Skeletal muscle tissue (tissue), 4 donors: ENCODE results near the gene ACAN. TPM values are rescaled to one million over a fixed set of nuclear protein-coding genes. Genes with fewer than 3 reads are reported as not detected.

Source experiments
- H3K27ac ChIP-seq: one replicate; pipeline ENCODE4 v1.7.0; 2013; ENCODE audit warnings: mild to moderate bottlenecking, low read depth, low read length, inconsistent platforms
- H3K27me3 ChIP-seq, 3 donors: one replicate each; pipeline ENCODE4 v1.7.0; 2013; ENCODE audit warnings: low read length in 3 of 3; ENCODE audit not compliant: control insufficient read depth in 3 of 3, insufficient read depth in 3 of 3
- H3K36me3 ChIP-seq, 3 donors: one replicate each; pipeline ENCODE4 v1.7.0; 2013; ENCODE audit warnings: low read length in 3 of 3; ENCODE audit not compliant: control insufficient read depth in 3 of 3, insufficient read depth in 3 of 3
- H3K4me1 ChIP-seq, 3 donors: one replicate each; pipeline ENCODE4 v1.7.0; 2013; ENCODE audit warnings: low read length in 3 of 3, mild to moderate bottlenecking in 3 of 3; ENCODE audit not compliant: control insufficient read depth in 3 of 3, insufficient read depth in 3 of 3
- H3K4me3 ChIP-seq, 3 donors: one replicate each; pipeline ENCODE4 v1.7.0; 2013; ENCODE audit warnings: low read length in 3 of 3
- H3K9ac ChIP-seq, 3 donors: one replicate each; pipeline ENCODE4 v1.7.0; 2013; ENCODE audit warnings: low read length in 3 of 3, mild to moderate bottlenecking in 3 of 3, moderate library complexity in 2 of 3, low read depth in 1 of 3
- H3K9me3 ChIP-seq, 3 donors: one replicate each; pipeline ENCODE4 v1.7.0; 2013; ENCODE audit warnings: low read length in 3 of 3; ENCODE audit not compliant: control insufficient read depth in 3 of 3
- total RNA-seq: library from RNA; depleted of rRNA; stranded (reverse); fragments of >200 nt; gene quantifications from one replicate; pipeline ENCODE4 v1.2.3, GENCODE V29; 2014
- donor health status: Osteomylitis.

The ACAN gene
- total RNA-seq, 1 donor from 2014 or later = 13.6 TPM

- no peak overlapping the region for H3K4me3 ChIP-seq
- H3K27me3 ChIP-seq = peaks cover 0 to 13% (median 4%) of the 10 kb centered on the region in 3 donors
- no peaks in the 10 kb centered on the region for H3K4me1 ChIP-seq
- H3K27ac ChIP-seq = no peak overlapping the region
- no peak overlapping the region for H3K9ac ChIP-seq
- no peaks in the 10 kb centered on the region for H3K9me3 ChIP-seq
- H3K36me3 ChIP-seq = no peaks in the 10 kb centered on the region
These were observed 46.3 kb downstream of the ACAN start for GRCh38 chr15:88849376-88850072.

GRCh38 chr15:88852476-88852875 is 49.2 kb downstream of the ACAN start:
- no peaks in the 10 kb centered on the region for H3K36me3 ChIP-seq
- H3K9ac ChIP-seq = no peak overlapping the region
- no peaks in the 10 kb centered on the region for H3K9me3 ChIP-seq
- no peaks in the 10 kb centered on the region for H3K4me1 ChIP-seq
- no peak overlapping the region for H3K27ac ChIP-seq
- no peak overlapping the region for H3K4me3 ChIP-seq
- peaks cover 0 to 18% (median 10%) of the 10 kb centered on the region in 3 donors for H3K27me3 ChIP-seq

GRCh38 chr15:88858934-88859333 is 55.7 kb downstream of the ACAN start:
- Histone ChIP-seq H3K27ac (no peak overlapping the region), H3K4me1 (no peaks in the 10 kb centered on the region), H3K4me3 (no peak overlapping the region), H3K36me3 (no peaks in the 10 kb centered on the region), H3K9ac (no peak overlapping the region), H3K9me3 (no peaks in the 10 kb centered on the region), H3K27me3 (peaks cover 0 to 13% (median 6%) of the 10 kb centered on the region in 3 donors)

GRCh38 chr15:88859550-88859949 is 56.3 kb downstream of the ACAN start:
- Histone ChIP-seq H3K9me3 (no peaks in the 10 kb centered on the region), H3K27ac (no peak overlapping the region), H3K4me1 (no peaks in the 10 kb centered on the region), H3K9ac (no peak overlapping the region), H3K36me3 (no peaks in the 10 kb centered on the region), H3K27me3 (peaks cover 0 to 11% (median 6%) of the 10 kb centered on the region in 3 donors), H3K4me3 (no peak overlapping the region)

DNA sequence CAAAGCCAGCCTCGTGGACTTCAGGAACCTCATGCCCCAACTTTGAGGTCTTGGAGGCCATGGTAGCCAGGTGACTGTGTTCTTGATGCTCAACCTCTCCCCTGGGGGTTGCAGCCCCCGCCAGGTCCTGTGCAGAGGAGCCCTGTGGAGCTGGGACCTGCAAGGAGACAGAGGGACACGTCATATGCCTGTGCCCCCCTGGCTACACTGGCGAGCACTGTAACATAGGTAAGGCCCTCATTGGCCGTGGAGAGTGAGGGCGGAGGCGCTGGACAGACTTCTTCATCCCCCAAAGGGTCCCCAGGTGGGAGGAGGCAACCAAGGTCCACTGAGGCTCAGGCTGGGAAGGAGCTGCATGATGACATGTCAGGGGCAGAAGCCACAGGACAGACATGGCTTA is 57.0 kb downstream of the ACAN start:
- no peaks in the 10 kb centered on the region for H3K9me3 ChIP-seq
- H3K9ac ChIP-seq = no peak overlapping the region
- H3K27me3 ChIP-seq = peaks cover 0 to 6% (median under 1%) of the 10 kb centered on the region in 3 donors
- H3K36me3 ChIP-seq = no peaks in the 10 kb centered on the region
- H3K27ac ChIP-seq = no peak overlapping the region
- H3K4me1 ChIP-seq = no peaks in the 10 kb centered on the region
- no peak overlapping the region for H3K4me3 ChIP-seq

DNA sequence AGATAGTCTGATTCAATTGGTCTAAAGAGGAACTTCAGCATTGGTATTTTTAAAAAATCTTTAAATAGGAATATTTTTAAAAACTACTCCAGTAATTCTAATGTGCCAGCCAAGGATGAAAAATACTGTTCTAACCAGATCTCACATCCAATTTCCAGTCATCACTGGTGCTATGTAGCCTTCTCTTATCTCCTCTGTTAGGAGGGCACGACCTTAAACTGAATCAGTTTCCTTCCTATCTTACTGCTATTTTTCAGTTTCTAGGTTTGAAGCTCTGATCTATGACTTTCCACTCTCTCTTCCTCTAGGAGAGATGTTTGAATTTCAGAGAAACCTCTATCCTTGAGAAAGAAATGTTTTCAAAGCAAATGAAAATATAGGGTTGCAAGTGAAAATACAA is 60.2 kb downstream of the ACAN start:
- H3K9me3 ChIP-seq = no peaks in the 10 kb centered on the region
- no peaks in the 10 kb centered on the region for H3K36me3 ChIP-seq
- peaks cover 0 to 5% (median 0%) of the 10 kb centered on the region in 3 donors for H3K27me3 ChIP-seq
- no peak overlapping the region for H3K27ac ChIP-seq
- no peaks in the 10 kb centered on the region for H3K4me1 ChIP-seq
- H3K9ac ChIP-seq = no peak overlapping the region
- H3K4me3 ChIP-seq = no peak overlapping the region

DNA sequence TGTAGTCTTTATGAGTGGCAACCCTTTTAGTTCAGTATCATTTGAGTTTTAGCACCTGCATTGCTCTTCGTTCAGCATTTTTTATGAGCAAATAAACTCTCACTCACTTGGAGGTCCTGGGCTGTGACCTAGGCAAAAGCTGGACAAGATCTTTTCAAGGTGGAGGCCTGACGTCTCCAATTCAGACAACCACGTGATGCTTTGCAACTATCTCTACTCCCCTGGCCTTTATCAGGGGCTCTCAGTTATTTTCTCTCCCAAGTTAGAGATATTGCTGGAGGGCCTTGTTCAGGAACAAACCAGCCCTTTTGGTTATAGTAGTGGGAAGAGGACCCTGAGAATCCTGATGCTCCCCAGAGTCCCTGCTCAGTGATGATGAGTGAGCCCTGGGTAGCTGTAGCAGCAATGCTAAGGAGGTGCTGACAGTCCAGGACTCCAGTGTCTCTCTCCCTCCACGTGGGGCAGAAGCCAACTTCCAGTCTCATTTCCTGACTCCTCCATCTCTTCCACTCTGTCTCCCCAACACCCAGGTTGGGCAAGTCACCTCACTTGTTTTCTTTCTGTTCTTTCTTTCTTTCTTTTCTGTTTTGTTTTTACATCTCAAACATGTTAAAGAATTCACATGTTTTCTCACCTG is 61.7 kb downstream of the ACAN start:
- no peaks in the 10 kb centered on the region for H3K9me3 ChIP-seq
- H3K27ac ChIP-seq = no peak overlapping the region
- H3K4me3 ChIP-seq = no peak overlapping the region
- H3K27me3 ChIP-seq = no peaks in the 10 kb centered on the region
- no peak overlapping the region for H3K9ac ChIP-seq
- H3K4me1 ChIP-seq = no peaks in the 10 kb centered on the region
- no peaks in the 10 kb centered on the region for H3K36me3 ChIP-seq

- no peaks in the 10 kb centered on the region for H3K27me3 ChIP-seq
- H3K4me1 ChIP-seq = no peaks in the 10 kb centered on the region
- no peaks in the 10 kb centered on the region for H3K9me3 ChIP-seq
- H3K27ac ChIP-seq = no peak overlapping the region
- H3K9ac ChIP-seq = no peak overlapping the region
- no peak overlapping the region for H3K4me3 ChIP-seq
- H3K36me3 ChIP-seq = no peaks in the 10 kb centered on the region
These were observed 62.4 kb downstream of the ACAN start for GRCh38 chr15:88865498-88866099.

DNA sequence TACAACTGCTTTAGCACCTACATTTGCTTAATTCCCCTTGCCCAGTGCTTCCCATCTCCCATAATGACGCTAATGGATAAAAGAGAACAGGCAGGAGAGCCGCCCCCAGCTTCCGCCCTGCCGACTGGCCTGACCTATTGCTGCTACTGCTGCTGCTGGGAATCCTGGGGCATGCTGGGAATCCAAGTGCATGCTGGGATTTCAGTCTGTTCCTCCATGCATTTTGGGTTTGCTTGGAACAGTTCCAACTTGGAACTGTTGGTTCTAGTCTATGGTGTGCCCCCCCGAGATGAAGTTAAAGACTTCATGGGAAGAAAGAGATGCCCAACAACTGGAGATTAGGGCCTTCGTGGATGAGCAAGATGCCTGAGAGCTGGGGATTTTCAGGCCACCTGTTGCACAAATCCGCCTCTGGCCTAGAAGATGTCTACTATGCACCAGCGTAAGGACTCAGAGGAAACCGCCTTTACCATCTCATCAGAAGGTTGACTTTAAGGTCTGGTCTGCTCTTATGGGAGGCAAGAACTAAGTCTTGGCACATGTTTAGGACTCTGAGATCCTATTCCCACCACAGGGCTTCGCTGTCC is 63.2 kb downstream of the ACAN start:
- no peaks in the 10 kb centered on the region for H3K36me3 ChIP-seq
- no peaks in the 10 kb centered on the region for H3K27me3 ChIP-seq
- H3K4me3 ChIP-seq = no peak overlapping the region
- no peak overlapping the region for H3K9ac ChIP-seq
- no peaks in the 10 kb centered on the region for H3K9me3 ChIP-seq
- no peak overlapping the region for H3K27ac ChIP-seq
- no peaks in the 10 kb centered on the region for H3K4me1 ChIP-seq

- Histone ChIP-seq H3K27ac (no peak overlapping the region), H3K27me3 (peaks cover 0 to 17% (median 9%) of the 10 kb centered on the region in 3 donors), H3K36me3 (no peaks in the 10 kb centered on the region), H3K9ac (no peak overlapping the region), H3K4me1 (peaks cover 0 to 3% (median 2%) of the 10 kb centered on the region in 3 donors), H3K4me3 (no peak overlapping the region), H3K9me3 (no peaks in the 10 kb centered on the region)
These were observed 68.1 kb downstream of the ACAN start for GRCh38 chr15:88871313-88871712.
